Head of caudate nucleus (tissue), 42 donors: ENCODE data around the gene RAB42.
A peak's percentile ranks its signal among the peaks of the same experiment; 100 is the strongest.

Experiments used
- DNase-seq, 42 donors: peaks; one replicate each; pipeline versions ENCODE4 v3.0.0 to v3.0.0-alpha.2; 2020 to 2021; ENCODE audit warnings: mixed read lengths in 7 of 42
- intact Hi-C: fragments of 100-400 bp; cut with DNase I; formaldehyde crosslinking; loops from one replicate; pipeline ENCODE4 v1.15.0; 2022

RAB42 gene

DNA sequence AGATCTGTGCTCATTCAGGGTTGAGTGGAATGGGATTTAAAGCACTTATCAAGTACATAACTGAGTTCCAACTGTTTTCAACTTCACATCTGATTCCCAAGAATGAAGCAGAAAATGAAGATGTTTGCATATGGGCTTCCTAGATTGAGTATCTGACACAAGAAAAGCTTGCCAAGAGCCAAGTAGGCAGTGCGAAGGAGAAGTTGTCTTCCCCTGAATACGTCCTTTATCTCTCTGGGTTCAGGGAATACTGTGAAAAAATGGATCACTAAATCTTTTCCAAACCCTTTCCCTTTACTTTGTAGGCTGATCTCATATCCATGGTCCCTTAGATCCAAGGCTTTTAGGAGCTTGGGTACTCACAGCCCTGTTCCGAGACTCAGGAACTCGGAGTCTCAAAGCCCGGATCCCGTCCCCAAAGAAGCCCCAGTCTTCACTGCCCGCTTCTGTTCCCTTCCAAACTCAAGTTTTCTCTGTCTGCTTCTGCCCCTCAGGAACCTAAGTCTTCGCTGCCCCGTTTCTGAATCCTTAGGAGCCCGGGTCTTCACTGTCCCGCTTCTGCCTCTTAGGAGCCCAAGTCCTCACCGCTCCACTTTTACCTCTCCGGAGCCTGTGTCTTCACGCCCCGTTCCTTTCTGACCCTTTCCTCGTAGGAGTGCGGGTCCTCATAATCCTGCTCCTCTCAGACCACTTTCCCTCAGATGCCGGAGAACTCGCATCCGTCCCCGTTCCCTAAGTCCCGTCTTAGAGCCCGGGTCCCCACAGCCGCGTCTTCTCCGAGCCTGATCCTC, 50.2 kb downstream of the RAB42 start:
- peak in 2 of 42 donors; percentile 18 to 20 for DNase-seq
- intact Hi-C loops = loop anchor here (2.0 kb wide), 1 partner anchor 95 kb away; the partner anchor contains the start of gene YTHDF2

DNA sequence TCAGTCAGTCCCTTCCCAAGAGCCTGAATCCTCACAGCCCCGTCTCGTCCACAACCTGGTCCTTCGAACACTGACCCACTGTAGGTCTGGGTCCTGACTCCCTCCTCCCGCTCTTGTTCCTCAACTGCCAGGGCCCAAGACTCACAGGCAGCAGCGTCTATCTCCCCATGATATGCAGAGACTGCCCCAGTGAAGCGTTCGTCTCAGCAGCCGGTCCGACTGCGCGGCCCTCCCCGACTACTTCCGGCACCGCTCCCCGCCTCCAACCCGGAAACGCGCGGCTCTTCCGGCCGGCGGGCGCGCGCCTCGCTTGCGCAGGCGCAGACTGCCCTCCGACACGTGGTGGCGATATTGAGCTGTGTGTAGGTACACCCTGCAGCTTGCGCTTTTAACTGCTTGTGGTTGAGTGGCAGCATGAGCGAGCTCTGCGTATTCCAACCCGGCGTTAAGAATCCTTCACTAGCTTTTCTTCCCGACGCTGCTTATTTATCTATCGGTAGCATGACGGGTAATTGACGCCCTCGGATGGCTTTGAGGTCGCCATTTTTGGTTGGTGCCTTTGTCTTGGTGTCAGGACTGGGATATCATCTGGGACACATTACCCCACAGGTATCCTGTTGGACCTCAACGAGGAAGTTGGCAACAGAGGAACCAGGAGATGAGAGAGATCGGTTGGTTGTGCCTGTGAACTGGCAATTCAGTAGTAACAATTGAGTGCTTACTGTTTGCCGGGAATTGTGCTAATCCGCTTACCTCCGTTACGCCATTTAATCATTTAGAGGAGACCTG, 51.0 kb downstream of the RAB42 start, which contains the start of gene TAF12:
Gene TAF12, minus strand, starts transcription at position 221 of the 789 bp plus-strand sequence. CDS start 20,986 bp downstream, outside the sequence.
- intact Hi-C loops = loop anchor here (1.0 to 2.0 kb wide), 2 partner anchors 26 to 94 kb away; partner anchors contain the start of gene YTHDF2
- peak; percentile 80 to 95 (median 90) for DNase-seq

DNA sequence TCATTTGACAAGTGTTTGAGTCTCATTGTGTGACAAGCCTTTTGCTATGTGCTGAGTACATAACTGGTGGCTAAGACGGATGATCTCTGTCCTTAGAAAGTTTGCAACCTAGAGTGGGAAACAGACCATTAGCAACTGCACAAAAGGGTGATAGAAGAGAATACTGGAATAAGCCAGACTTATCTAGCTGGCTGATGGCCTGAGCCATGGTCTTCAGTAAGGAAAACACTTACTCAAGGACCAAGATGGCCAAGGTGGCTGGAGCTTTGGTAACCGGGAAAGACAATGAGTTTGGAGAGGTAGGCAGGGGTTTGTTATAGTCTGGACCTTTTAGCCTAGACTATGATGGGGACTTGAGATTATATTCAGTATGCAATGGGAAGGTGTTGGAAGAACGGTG, 52.4 kb downstream of the RAB42 start:
- DNase-seq = no peak
- intact Hi-C loops = no loop called here
